Measurements from ENCODE around the gene FAM221B. TPM values are rescaled to one million over a fixed set of nuclear protein-coding genes. Genes with fewer than 3 reads are reported as not detected.
A peak's percentile ranks its signal among the peaks of the same experiment; 100 is the strongest.

The FAM221B gene
- total and polyA plus RNA-seq, 9 of the 15 experiments (the other 6 are each of a cell fraction or from before 2014, with no cell fraction given) = 0.01 TPM; not detected in 8

GRCh38 chr9:35814106-35814840 is 14.3 kb downstream of the FAM221B start (continued):
- TF ChIP-seq HINFP (tag; conservative IDR thresholded peaks at IDR 0.05; ENCODE audit: low read depth) = no peak
- TF ChIP-seq CUX1 (CRISPR knock-in tag; IDR thresholded peaks at IDR 0.05) = no peak
- 0 out of 2 replicates have a peak, but pooled peaks have one; percentile 6 for TF ChIP-seq ARID1B (IDR thresholded peaks at IDR 0.05)
- TF ChIP-seq JUN (IDR thresholded peaks at IDR 0.05; ENCODE audit: borderline replicate concordance, low read depth, low read length) = no peak
- no peak for TF ChIP-seq JUN (CRISPR knock-in tag; IDR thresholded peaks at IDR 0.05; ENCODE audit: borderline replicate concordance)
- TF ChIP-seq ZC3H8 (IDR thresholded peaks at IDR 0.05) = no peak
- no peak for TF ChIP-seq LCOR (CRISPR knock-in tag; IDR thresholded peaks at IDR 0.05)
- TF ChIP-seq SRSF1 (IDR thresholded peaks at IDR 0.05; ENCODE audit: low read depth, low read length) = no peak
- no peak for TF ChIP-seq ZNF212 (CRISPR knock-in tag; IDR thresholded peaks at IDR 0.05)
- TF ChIP-seq ZKSCAN1 (IDR thresholded peaks at IDR 0.05; ENCODE audit: low read depth, low read length) = no peak
- TF ChIP-seq TSHZ1 (CRISPR knock-in tag; IDR thresholded peaks at IDR 0.05) = no peak
- no peak for TF ChIP-seq NFE2 (IDR thresholded peaks at IDR 0.05; ENCODE audit: low read depth)
- TF ChIP-seq ZNF707 (CRISPR knock-in tag; conservative IDR thresholded peaks at IDR 0.05) = no peak
- no peak for TF ChIP-seq CBFA2T2 (conservative IDR thresholded peaks at IDR 0.05)
- TF ChIP-seq EGR1 (conservative IDR thresholded peaks at IDR 0.05) = no peak

Measured in K562 (cell line).